Esophagus muscularis mucosa (tissue), 4 donors: ENCODE results near the gene PTPRCAP. TPM values are rescaled to one million over a fixed set of nuclear protein-coding genes. Genes with fewer than 3 reads are reported as not detected.

Source experiments
- DNase-seq: peaks from one replicate; pipeline ENCODE4 v3.0.0-alpha.2; 2017; ENCODE audit errors: extremely low spot score
- H3K27ac ChIP-seq, 4 donors: fragments of 200-600 bp; sonication (generic); replicated peaks in 1 of 4; 1 replicate in 3 of 4; 2 replicates in 1 of 4; pipeline ENCODE4 v1.5.1; 2016 to 2019; ENCODE audit warnings: mild to moderate bottlenecking in 1 of 4
- H3K27me3 ChIP-seq, 4 donors: fragments of 200-600 bp; sonication (generic); one replicate each; pipeline versions ENCODE4 v1.5.1 to v1.6.0; 2016 to 2019
- H3K36me3 ChIP-seq, 4 donors: fragments of 200-600 bp; sonication (generic); one replicate each; pipeline ENCODE4 v1.5.1; 2016 to 2019
- H3K4me1 ChIP-seq, 4 donors: fragments of 200-600 bp; sonication (generic); one replicate each; pipeline ENCODE4 v1.5.1; 2016 to 2019
- H3K4me3 ChIP-seq, 4 donors: fragments of 200-600 bp; sonication (generic); 1 replicate in 2 of 4; 2 replicates in 2 of 4; pipeline ENCODE4 v1.5.1; 2016 to 2019; ENCODE audit warnings: mild to moderate bottlenecking in 4 of 4, moderate library complexity in 1 of 4
- H3K9me3 ChIP-seq, 4 donors: fragments of 200-600 bp; sonication (generic); 1 replicate in 3 of 4; 2 replicates in 1 of 4; pipeline ENCODE4 v1.5.1; 2016 to 2019
- CTCF ChIP-seq, 3 experiments: fragments of 200-600 bp in 2 of 3; fragments of 450-650 bp in 1 of 3; sonication (generic) in 2 of 3; IDR thresholded peaks; one replicate each; pipeline ENCODE4 v1.5.1; 2017 to 2019; ENCODE audit warnings: antibody characterized with exemption in 3 of 3, mild to moderate bottlenecking in 2 of 3, moderate library complexity in 1 of 3
- EP300 ChIP-seq: sonication (generic); formaldehyde crosslinking; IDR thresholded peaks from one replicate; pipeline ENCODE4 v1.6.1; 2017; ENCODE audit warnings: antibody characterized with exemption
- POLR2A ChIP-seq: fragments of 450-650 bp; IDR thresholded peaks from one replicate; pipeline ENCODE4 v1.6.1; 2017; ENCODE audit warnings: antibody characterized with exemption, moderate library complexity, mild to moderate bottlenecking, low read depth
- POLR2AphosphoS5 ChIP-seq, 2 donors: sonication (generic); formaldehyde crosslinking; IDR thresholded peaks; one replicate each; pipeline ENCODE4 v1.6.1; 2017; ENCODE audit warnings: antibody characterized with exemption in 2 of 2
- WGBS: methylation state at CpG from one replicate; pipeline ENCODE4 v1.1.5; 2018; 5-methylcytosine and 5-hydroxymethylcytosine counted together
- intact Hi-C: fragments of 100-400 bp; cut with DNase I; formaldehyde crosslinking; loops from one replicate; pipeline ENCODE4 v1.15.1; 2023
- total RNA-seq, 4 donors: library from RNA; depleted of rRNA; stranded (reverse); fragments of >200 nt; gene quantifications; one replicate each; pipeline versions ENCODE4 v1.1.0 to v1.2.1, GENCODE V29; 2016

Gene PTPRCAP
- total RNA-seq, 4 donors from 2014 or later, result 2.4 to 8.9 (median 3.6) TPM

- intact Hi-C loops, result no loop called here
- 49% methylated on average over 9 of the region's 12 CpGs for WGBS
- Histone ChIP-seq H3K9me3 (no peaks in the 10 kb centered on the region), H3K27me3 (peaks cover 0 to 92% (median 10%) of the 10 kb centered on the region in 4 donors), H3K36me3 (no peaks in the 10 kb centered on the region), H3K27ac (no peak overlapping the region), H3K4me3 (no peak overlapping the region), H3K4me1 (peaks cover 4 to 29% (median 22%) of the 10 kb centered on the region in 4 donors)
- TF ChIP-seq CTCF (IDR thresholded peaks at IDR 0.05) (no peak), POLR2AphosphoS5 (IDR thresholded peaks at IDR 0.05) (no peak), EP300 (no peak), POLR2A (no peak)
- no peak for DNase-seq
Observed at GRCh38 chr11:67406969-67407687, 30.4 kb downstream of the PTPRCAP start.

DNA sequence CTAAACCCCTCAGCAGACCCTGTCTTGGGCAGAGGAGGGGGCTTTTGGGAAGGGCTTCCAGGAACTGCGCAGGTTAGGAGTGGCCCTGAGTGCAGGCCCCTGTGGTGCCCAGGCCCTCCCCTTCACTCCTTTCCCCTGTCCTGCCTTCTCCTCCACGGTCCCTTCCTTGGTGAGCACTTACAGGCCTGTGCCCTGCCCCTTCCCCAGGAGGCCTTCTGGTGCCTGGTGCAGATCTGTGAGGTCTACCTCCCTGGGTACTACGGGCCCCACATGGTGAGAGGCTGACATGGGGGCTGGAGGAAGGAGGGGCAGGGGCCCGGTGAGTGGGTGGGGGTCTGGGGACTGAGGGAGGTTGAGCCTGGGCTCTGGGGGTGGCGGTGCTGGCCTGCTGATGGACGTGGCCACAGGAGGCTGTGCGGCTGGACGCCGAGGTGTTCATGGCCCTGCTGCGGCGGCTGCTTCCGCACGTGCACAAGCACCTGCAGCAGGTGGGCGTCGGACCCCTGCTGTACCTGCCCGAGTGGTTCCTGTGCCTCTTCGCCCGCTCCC, 31.0 kb downstream of the PTPRCAP start:
- TF ChIP-seq POLR2AphosphoS5 (IDR thresholded peaks at IDR 0.05) (no peak), EP300 (no peak), POLR2A (no peak), CTCF (IDR thresholded peaks at IDR 0.05) (no peak)
- Histone ChIP-seq H3K9me3 (no peaks in the 10 kb centered on the region), H3K36me3 (no peaks in the 10 kb centered on the region), H3K4me3 (no peak overlapping the region), H3K27me3 (peaks cover 0 to 85% (median 10%) of the 10 kb centered on the region in 4 donors), H3K4me1 (peaks cover 6 to 32% (median 25%) of the 10 kb centered on the region in 4 donors), H3K27ac (no peak overlapping the region)
- no peak for DNase-seq
- WGBS, result 77% methylated on average over 14 of the region's 18 CpGs
- intact Hi-C loops, result no loop called here

DNA sequence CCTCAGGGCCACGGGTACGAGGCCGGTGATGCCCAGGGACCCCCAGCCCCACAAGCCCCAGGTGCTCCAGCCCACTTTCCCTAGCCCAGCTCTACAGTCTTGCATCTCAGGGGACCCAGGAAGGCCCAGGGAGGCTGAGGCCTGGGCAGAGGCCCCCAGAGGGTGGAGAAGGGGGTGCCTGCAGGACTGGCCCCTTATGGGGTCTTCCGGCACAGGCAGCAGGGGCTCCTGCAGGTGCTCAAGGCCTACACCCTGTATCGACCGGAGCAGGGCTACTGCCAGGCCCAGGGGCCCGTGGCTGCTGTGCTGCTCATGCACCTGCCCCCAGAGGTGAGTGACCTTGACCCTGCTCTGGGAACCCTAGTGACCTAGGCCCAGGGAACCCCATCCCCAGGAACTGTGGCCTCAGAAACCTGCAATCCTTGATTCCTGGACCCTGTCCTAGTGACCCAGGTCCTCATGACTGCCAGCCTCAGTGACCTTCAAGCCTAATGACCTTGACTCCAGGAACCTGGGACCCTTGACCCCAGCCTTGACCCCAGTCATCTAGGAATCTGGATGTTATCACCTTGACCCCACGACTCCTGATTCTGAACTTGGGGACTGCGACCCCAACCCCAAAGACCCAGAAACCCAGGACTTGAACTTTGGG, 31.7 kb downstream of the PTPRCAP start:
- H3K27me3 ChIP-seq, result peaks cover 0 to 78% (median 9%) of the 10 kb centered on the region in 4 donors
- H3K4me1 ChIP-seq, result peaks cover 8 to 36% (median 28%) of the 10 kb centered on the region in 4 donors
- no peak overlapping the region for H3K27ac ChIP-seq
- DNase-seq, result no peak
- no peak overlapping the region for H3K4me3 ChIP-seq
- TF ChIP-seq EP300 (no peak), POLR2AphosphoS5 (IDR thresholded peaks at IDR 0.05) (no peak)
- WGBS, result 88% methylated on average over 2 of the region's 9 CpGs
- no peaks in the 10 kb centered on the region for H3K36me3 ChIP-seq
- H3K9me3 ChIP-seq, result no peaks in the 10 kb centered on the region
- intact Hi-C loops, result no loop called here

DNA sequence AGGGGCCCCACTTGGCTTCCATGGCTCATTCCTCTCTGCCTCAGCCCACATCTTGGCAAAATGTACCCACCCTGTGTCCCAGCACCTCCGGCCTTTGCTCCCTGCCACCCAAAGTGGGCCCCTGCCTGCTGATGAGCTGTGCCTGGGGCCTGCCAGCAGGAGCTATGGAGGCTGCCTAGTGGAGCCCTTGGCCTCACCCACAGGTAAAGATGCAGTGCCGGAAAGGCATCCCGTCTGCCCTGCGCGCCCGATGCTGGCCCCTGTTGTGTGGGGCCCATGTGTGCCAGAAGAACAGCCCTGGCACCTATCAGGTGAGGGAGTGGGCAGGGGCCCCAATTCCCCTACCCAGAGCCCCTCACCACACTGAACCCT, 32.3 kb downstream of the PTPRCAP start:
- H3K36me3 ChIP-seq, result peaks cover 0 to 3% (median 0%) of the 10 kb centered on the region in 4 donors
- H3K27me3 ChIP-seq, result peaks cover 0 to 72% (median 6%) of the 10 kb centered on the region in 4 donors
- TF ChIP-seq CTCF (IDR thresholded peaks at IDR 0.05) (no peak), POLR2A (no peak), EP300 (no peak), POLR2AphosphoS5 (IDR thresholded peaks at IDR 0.05) (no peak)
- no peaks in the 10 kb centered on the region for H3K9me3 ChIP-seq
- no peak overlapping the region for H3K27ac ChIP-seq
- H3K4me3 ChIP-seq, result peak overlapping the region in 1 of 4 donors; percentile 41
- intact Hi-C loops, result no loop called here
- no CpG with 5 or more reads among the region's 6 CpGs for WGBS
- H3K4me1 ChIP-seq, result peaks cover 15 to 37% (median 34%) of the 10 kb centered on the region in 4 donors
- no peak for DNase-seq
